Measurements from ENCODE around the gene NLK. TPM values are rescaled to one million over a fixed set of nuclear protein-coding genes. Genes with fewer than 3 reads are reported as not detected.

NLK gene
- total RNA-seq, 1 experiment from 2014 or later = 12.8 TPM

DNA sequence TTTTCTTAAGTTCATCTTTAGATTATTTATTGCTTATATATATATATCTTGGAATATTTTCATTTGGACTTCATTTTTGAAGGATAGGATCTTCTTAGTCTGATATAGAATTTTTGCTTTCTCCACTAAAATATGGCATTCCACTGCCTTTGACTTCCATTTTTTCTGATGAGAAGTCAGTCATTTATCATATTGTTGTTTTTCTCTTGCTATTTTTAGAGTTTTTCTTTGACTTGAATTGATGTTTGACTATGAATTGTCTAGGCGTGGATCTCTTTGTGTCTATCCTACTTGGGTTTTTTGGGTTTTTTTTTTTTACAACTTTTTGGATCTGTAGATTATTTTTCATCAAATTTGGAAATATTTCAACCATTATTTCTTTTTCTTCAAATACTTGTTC is 67.7 kb downstream of the NLK start:
- POLR2A ChIA-PET = no interaction called here
- Histone ChIP-seq H3K9me2 (ENCODE audit: insufficient read depth) (no peaks in the 10 kb centered on the region), H3K9ac (ENCODE audit: low read length) (no peak overlapping the region), H3K4me2 (ENCODE audit: low read length) (no peak overlapping the region), H4K20me1 (ENCODE audit: insufficient read depth) (no peaks in the 10 kb centered on the region), H3K4me1 (ENCODE audit: control insufficient read depth in 1 of 2, insufficient read depth in 2 of 2, low read length in 2 of 2) (no peaks in the 10 kb centered on the region), H3K27ac (ENCODE audit: low read depth, low read length) (no peak overlapping the region), H3K9me3 (ENCODE audit: control insufficient read depth in 1 of 2, insufficient read depth in 1 of 2, low read depth in 1 of 2, low read length in 2 of 2) (no peaks in the 10 kb centered on the region), H3K36me3 (ENCODE audit: control insufficient read depth in 1 of 2, insufficient read depth in 2 of 2, low read length in 2 of 2) (no peaks in the 10 kb centered on the region), H3K27me3 (ENCODE audit: insufficient read depth, low read length) (no peaks in the 10 kb centered on the region), H3K4me3 (replicated peaks in 1 of 2; ENCODE audit: low read depth in 1 of 2, low read length in 2 of 2) (no peak overlapping the region), H3K79me2 (ENCODE audit: insufficient read depth, low read length) (0 out of 2 replicates have a peak, but pooled peaks cover 11% of the 10 kb centered on the region), H2AFZ (ENCODE audit: low read depth, low read length, poor library complexity, severe bottlenecking) (no peak overlapping the region)
- intact Hi-C loops (cut with micrococcal nuclease) = no loop called here
- DNase-seq (ENCODE audit: low read depth, low spot score) (no peak), ATAC-seq (no peak)
- no TSS peak for BruUV-seq (replicated peaks)
- RAD21 ChIA-PET (ENCODE audit: low non-redundant PET in 1 of 2, low total read pairs in 2 of 2, uncharacterized antibody in 2 of 2, unreplicated experiment in 2 of 2) = no interaction called here
- TF ChIP-seq, protein P1, sequence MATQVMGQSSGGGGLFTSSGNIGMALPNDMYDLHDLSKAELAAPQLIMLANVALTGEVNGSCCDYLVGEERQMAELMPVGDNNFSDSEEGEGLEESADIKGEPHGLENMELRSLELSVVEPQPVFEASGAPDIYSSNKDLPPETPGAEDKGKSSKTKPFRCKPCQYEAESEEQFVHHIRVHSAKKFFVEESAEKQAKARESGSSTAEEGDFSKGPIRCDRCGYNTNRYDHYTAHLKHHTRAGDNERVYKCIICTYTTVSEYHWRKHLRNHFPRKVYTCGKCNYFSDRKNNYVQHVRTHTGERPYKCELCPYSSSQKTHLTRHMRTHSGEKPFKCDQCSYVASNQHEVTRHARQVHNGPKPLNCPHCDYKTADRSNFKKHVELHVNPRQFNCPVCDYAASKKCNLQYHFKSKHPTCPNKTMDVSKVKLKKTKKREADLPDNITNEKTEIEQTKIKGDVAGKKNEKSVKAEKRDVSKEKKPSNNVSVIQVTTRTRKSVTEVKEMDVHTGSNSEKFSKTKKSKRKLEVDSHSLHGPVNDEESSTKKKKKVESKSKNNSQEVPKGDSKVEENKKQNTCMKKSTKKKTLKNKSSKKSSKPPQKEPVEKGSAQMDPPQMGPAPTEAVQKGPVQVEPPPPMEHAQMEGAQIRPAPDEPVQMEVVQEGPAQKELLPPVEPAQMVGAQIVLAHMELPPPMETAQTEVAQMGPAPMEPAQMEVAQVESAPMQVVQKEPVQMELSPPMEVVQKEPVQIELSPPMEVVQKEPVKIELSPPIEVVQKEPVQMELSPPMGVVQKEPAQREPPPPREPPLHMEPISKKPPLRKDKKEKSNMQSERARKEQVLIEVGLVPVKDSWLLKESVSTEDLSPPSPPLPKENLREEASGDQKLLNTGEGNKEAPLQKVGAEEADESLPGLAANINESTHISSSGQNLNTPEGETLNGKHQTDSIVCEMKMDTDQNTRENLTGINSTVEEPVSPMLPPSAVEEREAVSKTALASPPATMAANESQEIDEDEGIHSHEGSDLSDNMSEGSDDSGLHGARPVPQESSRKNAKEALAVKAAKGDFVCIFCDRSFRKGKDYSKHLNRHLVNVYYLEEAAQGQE (IDR thresholded peaks at IDR 0.05; ENCODE audit: low read depth) = no peak
- TF ChIP-seq CBX3 (IDR thresholded peaks at IDR 0.05; ENCODE audit: low read depth) = no peak
- TF ChIP-seq CEBPB (IDR thresholded peaks at IDR 0.05; ENCODE audit: low read depth) = no peak
- TF ChIP-seq, protein P2, sequence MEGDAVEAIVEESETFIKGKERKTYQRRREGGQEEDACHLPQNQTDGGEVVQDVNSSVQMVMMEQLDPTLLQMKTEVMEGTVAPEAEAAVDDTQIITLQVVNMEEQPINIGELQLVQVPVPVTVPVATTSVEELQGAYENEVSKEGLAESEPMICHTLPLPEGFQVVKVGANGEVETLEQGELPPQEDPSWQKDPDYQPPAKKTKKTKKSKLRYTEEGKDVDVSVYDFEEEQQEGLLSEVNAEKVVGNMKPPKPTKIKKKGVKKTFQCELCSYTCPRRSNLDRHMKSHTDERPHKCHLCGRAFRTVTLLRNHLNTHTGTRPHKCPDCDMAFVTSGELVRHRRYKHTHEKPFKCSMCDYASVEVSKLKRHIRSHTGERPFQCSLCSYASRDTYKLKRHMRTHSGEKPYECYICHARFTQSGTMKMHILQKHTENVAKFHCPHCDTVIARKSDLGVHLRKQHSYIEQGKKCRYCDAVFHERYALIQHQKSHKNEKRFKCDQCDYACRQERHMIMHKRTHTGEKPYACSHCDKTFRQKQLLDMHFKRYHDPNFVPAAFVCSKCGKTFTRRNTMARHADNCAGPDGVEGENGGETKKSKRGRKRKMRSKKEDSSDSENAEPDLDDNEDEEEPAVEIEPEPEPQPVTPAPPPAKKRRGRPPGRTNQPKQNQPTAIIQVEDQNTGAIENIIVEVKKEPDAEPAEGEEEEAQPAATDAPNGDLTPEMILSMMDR (IDR thresholded peaks at IDR 0.05 in 2 of 3, conservative IDR thresholded peaks at IDR 0.05 in 1 of 3; ENCODE audit: borderline replicate concordance in 1 of 3, insufficient read depth in 1 of 3, low read depth in 2 of 3, low read length in 2 of 3) = no peak
- no peak for TF ChIP-seq ZFX (IDR thresholded peaks at IDR 0.05)
- no peak for TF ChIP-seq SIN3A (IDR thresholded peaks at IDR 0.05; ENCODE audit: low read depth)
- CTCF ChIA-PET = no interaction called here

Data from HCT116 (cell line).